K562 (cell line): ENCODE measurements around the gene HNRNPDL. TPM values are rescaled to one million over a fixed set of nuclear protein-coding genes. Genes with fewer than 3 reads are reported as not detected.

ENCODE experiments used
- ATAC-seq: fragments of 200-7000 bp; cut with Tn5 transposase; 3 replicates; pipeline ENCODE4 v1.9.1; 2020; ENCODE audit warnings: moderate library complexity
- BruUV-seq: library from RNA; stranded (reverse); fragments of 400-500 nt; replicated peaks from 2 replicates; lab custom pipeline; 2021; lab: Mats Ljungman, UMichigan
- CTCF ChIA-PET: fragments of 300-600 bp; formaldehyde crosslinking; extraction: SDS; loops from one replicate; lab custom pipeline; 2021; ENCODE audit warnings: low intra/inter-chr PET ratio; lab: Yijun Ruan, JAX
- POLR2A ChIA-PET: fragments of 300-600, 350-650 bp; sonication (Branson Sonifier 250); formaldehyde crosslinking; extraction: SDS; loops from one replicate; lab custom pipeline; 2021; ENCODE audit warnings: antibody characterized with exemption, inconsistent platforms; lab: Yijun Ruan, JAX
- DNase-seq, 4 experiments: peaks; one replicate each; pipeline versions ENCODE4 v3.0.0 to v3.0.0-alpha.2; 2011 to 2018; ENCODE audit warnings: low spot score in 3 of 4, mixed read lengths in 3 of 4; ENCODE audit errors: extremely low read depth in 1 of 4
- FAIRE-seq: peaks from 2 replicates; lab custom pipeline; 2011; peaks lifted over from hg19 to GRCh38; lab: Jason Lieb, UNC
- H2AFZ ChIP-seq: 2 replicates; pipeline ENCODE4 v1.6.0; 2011; ENCODE audit warnings: low read depth, low read length, control low read depth, inconsistent platforms
- H3K27ac ChIP-seq: fragments of 200-600 bp; 3 replicates; pipeline ENCODE4 v1.8.0; 2011; ENCODE audit warnings: low read depth, mild to moderate bottlenecking, control low read depth, inconsistent platforms, low read length, moderate library complexity, mixed read lengths; ENCODE audit errors: extremely low read depth
- H3K27me3 ChIP-seq, 2 experiments: fragments of 300-600 bp in 1 of 2; 2 replicates in 1 of 2; 3 replicates in 1 of 2; pipeline versions ENCODE4 v1.6.0 to v1.8.0; 2011; ENCODE audit warnings: inconsistent platforms in 2 of 2, low read length in 2 of 2, mild to moderate bottlenecking in 1 of 2, mixed read lengths in 1 of 2, moderate library complexity in 1 of 2; ENCODE audit not compliant: control insufficient read depth in 2 of 2, insufficient read depth in 2 of 2
- H3K36me3 ChIP-seq: fragments of 300-600 bp; 3 replicates; pipeline ENCODE4 v1.8.0; 2011; ENCODE audit warnings: mild to moderate bottlenecking, low read length, inconsistent platforms; ENCODE audit not compliant: control insufficient read depth, insufficient read depth
- H3K4me1 ChIP-seq, 2 experiments: fragments of 200-600 bp in 1 of 2; replicated peaks in 1 of 2; 2 replicates in 1 of 2; 3 replicates in 1 of 2; pipeline versions ENCODE4 v1.5.1 to v1.8.0; 2011; ENCODE audit warnings: inconsistent platforms in 2 of 2, low read length in 2 of 2, mild to moderate bottlenecking in 1 of 2, mixed read lengths in 1 of 2, moderate library complexity in 1 of 2; ENCODE audit not compliant: control insufficient read depth in 2 of 2, insufficient read depth in 2 of 2
- H3K4me2 ChIP-seq: 2 replicates; pipeline ENCODE4 v1.6.1; 2011; ENCODE audit warnings: low read length, control low read depth, inconsistent platforms, mixed read lengths; ENCODE audit not compliant: insufficient read depth
- H3K4me3 ChIP-seq: fragments of 200-600 bp; sonication (generic), shearing (Covaris generic); 2 replicates; pipeline ENCODE4 v1.5.1; 2016; ENCODE audit warnings: control low read depth, inconsistent platforms
- H3K79me2 ChIP-seq: fragments of 200-600 bp; 3 replicates; pipeline ENCODE4 v1.8.0; 2011; ENCODE audit warnings: low read length, inconsistent platforms; ENCODE audit not compliant: control insufficient read depth, insufficient read depth
- H3K9ac ChIP-seq, 2 experiments: 2 replicates each; pipeline versions ENCODE4 v1.6.0 to v1.6.1; 2011; ENCODE audit warnings: low read depth in 2 of 2, low read length in 2 of 2, control low read depth in 1 of 2, inconsistent platforms in 1 of 2, mild to moderate bottlenecking in 1 of 2, mixed read lengths in 1 of 2; ENCODE audit not compliant: insufficient read depth in 1 of 2
- H3K9me1 ChIP-seq: one replicate; pipeline ENCODE4 v1.6.0; 2011; ENCODE audit warnings: inconsistent platforms, mild to moderate bottlenecking, low read length, moderate library complexity; ENCODE audit not compliant: control insufficient read depth, insufficient read depth
- H3K9me3 ChIP-seq: replicated peaks from 2 replicates; pipeline ENCODE4 v1.5.1; 2011; ENCODE audit warnings: low read depth, low read length, inconsistent platforms; ENCODE audit not compliant: control insufficient read depth, insufficient read depth
- H4K20me1 ChIP-seq: replicated peaks from 2 replicates; pipeline ENCODE4 v1.6.1; 2011; ENCODE audit warnings: low read length, inconsistent platforms, mixed read lengths; ENCODE audit not compliant: control insufficient read depth, insufficient read depth
- CBFA2T3 ChIP-seq: fragments of 450-650 bp; IDR thresholded peaks from 2 replicates; pipeline ENCODE4 v1.6.1; 2017
- CBX2 ChIP-seq: fragments of 200-600 bp; sonication (generic); IDR thresholded peaks from one replicate; pipeline ENCODE4 v1.6.1; 2012; ENCODE audit warnings: mild to moderate bottlenecking, low read length, inconsistent platforms; ENCODE audit not compliant: insufficient read depth, poor library complexity, severe bottlenecking
- MTA2 ChIP-seq: fragments of 450-650 bp; IDR thresholded peaks from 2 replicates; pipeline ENCODE4 v1.6.1; 2016; ENCODE audit warnings: low read depth
- MYBL2 ChIP-seq, 2 experiments: fragments of 450-650 bp in 1 of 2; sonication (generic) in 1 of 2; formaldehyde crosslinking in 1 of 2; IDR thresholded peaks; 2 replicates each; pipeline versions ENCODE4 v1.6.1 to v1.8.1; 2017 to 2022; ENCODE audit warnings: borderline replicate concordance in 1 of 2, inconsistent platforms in 1 of 2, low read depth in 1 of 2, mild to moderate bottlenecking in 1 of 2, missing genetic modification reagents in 1 of 2, moderate library complexity in 1 of 2
- RAD51 ChIP-seq: fragments of 450-650 bp; IDR thresholded peaks from 2 replicates; pipeline ENCODE4 v1.7.1; 2016; ENCODE audit warnings: low read depth, mild to moderate bottlenecking, borderline replicate concordance
- RBM15 ChIP-seq: fragments of 200-400 bp; formaldehyde crosslinking; IDR thresholded peaks from 2 replicates; pipeline ENCODE4 v1.6.1; 2018; ENCODE audit warnings: mild to moderate bottlenecking, low read length, moderate library complexity; ENCODE audit not compliant: insufficient read depth
- WGBS: fragments of 100-300 bp; shearing (Covaris generic); methylation state at CpG from one replicate; pipeline ENCODE4 v1.1.6; 2016; ENCODE audit warnings: low coverage, mixed read lengths; ENCODE audit not compliant: insufficient coverage; ENCODE audit errors: missing lambda C conversion rate; 5-methylcytosine and 5-hydroxymethylcytosine counted together
- in situ Hi-C: fragments of 300-500 bp; cut with MboI; formaldehyde crosslinking; loops from 4 replicates; pipeline ENCODE4 v1.15.0; 2018; ENCODE audit warnings: inconsistent platforms, mixed read lengths
- intact Hi-C: fragments of 100-400 bp; cut with micrococcal nuclease; formaldehyde crosslinking; loops from 2 replicates; pipeline ENCODE4 v1.14.2; 2022
- polyA plus RNA-seq, 8 experiments: library from polyadenylated mRNA; depleted of rRNA in 4 of 8; stranded (reverse) in 5 of 8; unstranded in 3 of 8; fragments of >200 nt; fragmentation: Nextera tagmentation in 2 of 8; fragmentation: Illumina TruSeq in 1 of 8; extraction: Ambion mirVana in 2 of 8; extraction: Trizol in 1 of 8; gene quantifications; 2 replicates each; pipeline versions ENCODE4 v1.2.1 to v1.2.3, GENCODE V29; 2011 to 2014; ENCODE audit warnings: inconsistent platforms in 1 of 8, missing spikeins in 1 of 8
- total RNA-seq, 7 experiments: library from RNA; depleted of rRNA in 6 of 7; stranded (reverse); fragments of >200 nt in 6 of 7; fragmentation: Illumina TruSeq in 2 of 7; extraction: Trizol in 2 of 7; gene quantifications; 2 replicates each; pipeline versions ENCODE4 v1.2.1 to v1.2.3, GENCODE V29; 2011 to 2021; ENCODE audit warnings: low replicate concordance in 1 of 7
- TF ChIP-seq, protein P1 (sequence below): fragments of 450-650 bp; formaldehyde crosslinking; IDR thresholded peaks from 2 replicates; pipeline ENCODE4 v1.4.0; 2022; ENCODE audit warnings: mild to moderate bottlenecking, moderate library complexity
- TF ChIP-seq, protein P2 (sequence below), 2 experiments: fragments of 150-350 bp in 1 of 2; IDR thresholded peaks; 2 replicates each; pipeline ENCODE4 v1.6.1; 2012 to 2016; ENCODE audit warnings: low read depth in 2 of 2, low read length in 2 of 2, mild to moderate bottlenecking in 1 of 2, moderate library complexity in 1 of 2
- TF ChIP-seq, protein P3 (sequence below): fragments of 450-650 bp; conservative IDR thresholded peaks from 2 replicates; pipeline ENCODE4 v1.6.1; 2016; ENCODE audit warnings: missing genetic modification characterization, low read depth, mild to moderate bottlenecking, missing compliant biosample characterization, moderate library complexity

HNRNPDL gene
- total and polyA plus RNA-seq, 9 of the 15 experiments (the other 6 are each of a cell fraction or from before 2014, with no cell fraction given) = 243 to 652 (median 351) TPM

DNA sequence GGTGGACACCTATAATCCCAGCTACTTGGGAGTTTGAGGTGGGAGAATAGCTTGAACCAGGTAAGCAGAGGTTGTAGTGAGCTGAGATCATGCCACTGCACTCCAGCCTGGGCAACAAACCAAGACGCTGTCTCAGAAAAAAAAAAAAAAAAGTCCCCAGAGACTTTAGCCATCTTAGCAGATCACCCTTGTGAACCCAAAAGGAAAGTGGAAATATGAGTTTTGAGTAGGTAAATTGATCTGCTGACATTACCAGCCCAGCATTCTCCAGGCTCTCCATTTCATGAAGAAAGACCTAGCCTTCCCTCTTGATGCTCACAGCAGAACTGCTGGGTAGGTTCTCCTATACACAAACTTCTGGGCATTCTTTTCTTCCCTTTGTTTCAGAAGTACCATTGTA is 32.0 kb downstream of the HNRNPDL start:
- Histone ChIP-seq H2AFZ (no peak overlapping the region), H3K4me1 (no peaks in the 10 kb centered on the region; a peak in 1 of 5 replicates), H3K27ac (no peak overlapping the region), H3K27me3 (no peaks in the 10 kb centered on the region; a peak in 1 of 5 replicates), H3K9ac (no peak overlapping the region), H3K9me3 (no peaks in the 10 kb centered on the region), H3K36me3 (no peaks in the 10 kb centered on the region), H3K9me1 (no peaks in the 10 kb centered on the region), H4K20me1 (no peaks in the 10 kb centered on the region), H3K4me3 (no peak overlapping the region), H3K79me2 (no peaks in the 10 kb centered on the region), H3K4me2 (no peak overlapping the region)
- intact Hi-C loops = no loop called here
- FAIRE-seq (no peak), ATAC-seq (no peak), DNase-seq (no peak)
- in situ Hi-C loops = no loop called here
- WGBS = 20% methylated on average over 1 of the region's 1 CpG
- POLR2A ChIA-PET = interaction anchor here (0.9 to 2.2 kb wide), 2 partner anchors 22 to 31 kb away, joined by 4 to 10 read pairs; no protein-coding TSS in a partner anchor
- CTCF ChIA-PET = no interaction called here
- BruUV-seq = no TSS peak
- TF ChIP-seq RBM15 = no peak

DNA sequence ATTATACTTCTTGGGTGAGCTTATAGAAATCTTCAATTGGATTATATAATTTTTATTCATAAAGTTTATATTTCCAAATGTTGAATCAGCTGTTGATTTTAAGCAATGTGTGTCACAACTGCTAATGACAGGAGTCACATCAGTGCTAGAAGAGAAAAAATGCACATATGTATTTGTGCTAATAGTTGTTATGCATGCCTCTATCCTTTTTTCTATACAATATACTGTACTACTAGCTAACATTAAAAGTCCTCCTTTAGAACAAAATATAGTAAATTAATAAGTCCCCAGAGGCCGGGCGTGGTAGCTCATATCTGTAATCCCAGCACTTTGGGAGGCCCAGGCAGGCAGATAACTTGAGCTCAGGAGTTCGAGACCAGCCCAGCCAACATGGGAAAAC is 32.7 kb downstream of the HNRNPDL start:
- H3K27me3 ChIP-seq = no peaks in the 10 kb centered on the region; a peak in 1 of 5 replicates
- ATAC-seq (no peak), FAIRE-seq (no peak), DNase-seq (no peak)
- intact Hi-C loops (no loop called here), in situ Hi-C loops (no loop called here)
- H3K36me3 ChIP-seq = no peaks in the 10 kb centered on the region
- BruUV-seq = no TSS peak
- no peak overlapping the region for H3K27ac ChIP-seq
- no peak overlapping the region for H3K4me3 ChIP-seq
- H3K4me2 ChIP-seq = no peak overlapping the region
- H2AFZ ChIP-seq = no peak overlapping the region
- no peak overlapping the region for H3K9ac ChIP-seq
- CTCF ChIA-PET = no interaction called here
- POLR2A ChIA-PET = interaction anchor here (0.8 to 2.2 kb wide), 4 partner anchors 8 to 31 kb away, joined by 3 to 10 read pairs (median 4); no protein-coding TSS in a partner anchor
- H3K9me1 ChIP-seq = no peaks in the 10 kb centered on the region
- no peaks in the 10 kb centered on the region; a peak in 1 of 5 replicates for H3K4me1 ChIP-seq
- 3% methylated on average over 3 of the region's 3 CpGs for WGBS
- no peaks in the 10 kb centered on the region for H3K79me2 ChIP-seq
- no peaks in the 10 kb centered on the region for H3K9me3 ChIP-seq
- H4K20me1 ChIP-seq = no peaks in the 10 kb centered on the region
- TF ChIP-seq, protein P1, sequence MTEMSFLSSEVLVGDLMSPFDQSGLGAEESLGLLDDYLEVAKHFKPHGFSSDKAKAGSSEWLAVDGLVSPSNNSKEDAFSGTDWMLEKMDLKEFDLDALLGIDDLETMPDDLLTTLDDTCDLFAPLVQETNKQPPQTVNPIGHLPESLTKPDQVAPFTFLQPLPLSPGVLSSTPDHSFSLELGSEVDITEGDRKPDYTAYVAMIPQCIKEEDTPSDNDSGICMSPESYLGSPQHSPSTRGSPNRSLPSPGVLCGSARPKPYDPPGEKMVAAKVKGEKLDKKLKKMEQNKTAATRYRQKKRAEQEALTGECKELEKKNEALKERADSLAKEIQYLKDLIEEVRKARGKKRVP (CRISPR knock-in tag) = no peak
- TF ChIP-seq CBX2 (no peak), MTA2 (no peak), CBFA2T3 (no peak), RAD51 (no peak), MYBL2 (IDR thresholded peaks at IDR 0.05; ENCODE audit: low read depth) (no peak), MYBL2 (CRISPR knock-in tag; IDR thresholded peaks at IDR 0.05; ENCODE audit: borderline replicate concordance) (no peak)
- TF ChIP-seq, protein P2, sequence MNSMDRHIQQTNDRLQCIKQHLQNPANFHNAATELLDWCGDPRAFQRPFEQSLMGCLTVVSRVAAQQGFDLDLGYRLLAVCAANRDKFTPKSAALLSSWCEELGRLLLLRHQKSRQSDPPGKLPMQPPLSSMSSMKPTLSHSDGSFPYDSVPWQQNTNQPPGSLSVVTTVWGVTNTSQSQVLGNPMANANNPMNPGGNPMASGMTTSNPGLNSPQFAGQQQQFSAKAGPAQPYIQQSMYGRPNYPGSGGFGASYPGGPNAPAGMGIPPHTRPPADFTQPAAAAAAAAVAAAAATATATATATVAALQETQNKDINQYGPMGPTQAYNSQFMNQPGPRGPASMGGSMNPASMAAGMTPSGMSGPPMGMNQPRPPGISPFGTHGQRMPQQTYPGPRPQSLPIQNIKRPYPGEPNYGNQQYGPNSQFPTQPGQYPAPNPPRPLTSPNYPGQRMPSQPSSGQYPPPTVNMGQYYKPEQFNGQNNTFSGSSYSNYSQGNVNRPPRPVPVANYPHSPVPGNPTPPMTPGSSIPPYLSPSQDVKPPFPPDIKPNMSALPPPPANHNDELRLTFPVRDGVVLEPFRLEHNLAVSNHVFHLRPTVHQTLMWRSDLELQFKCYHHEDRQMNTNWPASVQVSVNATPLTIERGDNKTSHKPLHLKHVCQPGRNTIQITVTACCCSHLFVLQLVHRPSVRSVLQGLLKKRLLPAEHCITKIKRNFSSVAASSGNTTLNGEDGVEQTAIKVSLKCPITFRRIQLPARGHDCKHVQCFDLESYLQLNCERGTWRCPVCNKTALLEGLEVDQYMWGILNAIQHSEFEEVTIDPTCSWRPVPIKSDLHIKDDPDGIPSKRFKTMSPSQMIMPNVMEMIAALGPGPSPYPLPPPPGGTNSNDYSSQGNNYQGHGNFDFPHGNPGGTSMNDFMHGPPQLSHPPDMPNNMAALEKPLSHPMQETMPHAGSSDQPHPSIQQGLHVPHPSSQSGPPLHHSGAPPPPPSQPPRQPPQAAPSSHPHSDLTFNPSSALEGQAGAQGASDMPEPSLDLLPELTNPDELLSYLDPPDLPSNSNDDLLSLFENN (IDR thresholded peaks at IDR 0.05; ENCODE audit: low read depth in 2 of 2, low read length in 2 of 2) = no peak
- TF ChIP-seq, protein P3, sequence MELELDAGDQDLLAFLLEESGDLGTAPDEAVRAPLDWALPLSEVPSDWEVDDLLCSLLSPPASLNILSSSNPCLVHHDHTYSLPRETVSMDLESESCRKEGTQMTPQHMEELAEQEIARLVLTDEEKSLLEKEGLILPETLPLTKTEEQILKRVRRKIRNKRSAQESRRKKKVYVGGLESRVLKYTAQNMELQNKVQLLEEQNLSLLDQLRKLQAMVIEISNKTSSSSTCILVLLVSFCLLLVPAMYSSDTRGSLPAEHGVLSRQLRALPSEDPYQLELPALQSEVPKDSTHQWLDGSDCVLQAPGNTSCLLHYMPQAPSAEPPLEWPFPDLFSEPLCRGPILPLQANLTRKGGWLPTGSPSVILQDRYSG (tag) = no peak
